GM18951 (cell line): Measurements from ENCODE around the gene FCRL2.

Source experiments
- POLR2A ChIP-seq: IDR thresholded peaks from 4 replicates; pipeline ENCODE4 v1.6.1; 2011; ENCODE audit warnings: mild to moderate bottlenecking; ENCODE audit not compliant: insufficient read length, insufficient read depth; ENCODE audit errors: extremely low read depth
- in situ Hi-C: fragments of 300-500 bp; cut with MboI; formaldehyde crosslinking; loops from one replicate; pipeline ENCODE4 v1.12.0; 2022; ENCODE audit warnings: low sequenced_read_pairs, mixed read lengths, inconsistent platforms; ENCODE audit not compliant: unreplicated experiment

Gene FCRL2

DNA sequence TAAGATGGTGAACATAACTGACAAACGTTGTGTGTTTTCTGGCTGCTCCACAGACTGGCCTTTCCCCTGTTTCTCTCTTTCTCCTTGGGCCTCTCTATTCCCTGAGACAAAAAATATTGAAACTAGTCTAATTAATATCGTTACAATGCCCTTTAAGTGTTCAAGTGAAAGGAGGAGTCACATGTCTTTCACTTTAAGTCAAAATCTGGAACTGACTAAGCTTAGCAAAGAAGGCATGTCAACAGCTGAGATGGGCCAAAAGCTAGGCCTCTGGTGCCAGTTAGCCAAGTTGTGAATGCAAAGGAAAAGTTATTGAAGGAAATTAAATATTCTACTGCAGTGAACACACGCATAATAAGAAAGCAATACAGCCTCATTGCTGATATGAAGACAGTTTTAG is 44.2 kb downstream of the FCRL2 start:
- in situ Hi-C loops = no loop called here
- no peak for TF ChIP-seq POLR2A

DNA sequence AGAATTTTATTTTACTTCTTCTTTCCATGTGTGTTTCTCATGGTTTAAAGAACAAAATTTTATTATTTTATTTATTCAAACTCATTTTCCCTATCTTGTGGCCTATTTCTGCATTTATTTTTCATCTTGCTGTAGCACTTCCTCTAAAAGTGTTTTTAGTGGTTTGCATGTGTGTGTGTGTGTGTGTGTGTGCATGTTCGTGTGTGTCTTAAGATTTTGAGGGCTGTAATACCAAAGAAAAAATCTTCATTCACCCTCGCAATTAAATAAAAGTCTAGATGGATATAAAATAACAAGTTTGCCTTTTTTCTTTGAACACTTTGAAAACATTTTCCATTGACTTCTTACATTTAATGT is 51.7 kb downstream of the FCRL2 start:
- in situ Hi-C loops = no loop called here

GRCh38 chr1:157724537-157725220 is 52.3 kb downstream of the FCRL2 start:
- no peak for TF ChIP-seq POLR2A
- in situ Hi-C loops = no loop called here

More for the DNA sequence above, 51.7 kb downstream of the FCRL2 start:
- no peak for TF ChIP-seq POLR2A

GRCh38 chr1:157723157-157723556 is 53.8 kb downstream of the FCRL2 start:
- no peak for TF ChIP-seq POLR2A
- in situ Hi-C loops = no loop called here

DNA sequence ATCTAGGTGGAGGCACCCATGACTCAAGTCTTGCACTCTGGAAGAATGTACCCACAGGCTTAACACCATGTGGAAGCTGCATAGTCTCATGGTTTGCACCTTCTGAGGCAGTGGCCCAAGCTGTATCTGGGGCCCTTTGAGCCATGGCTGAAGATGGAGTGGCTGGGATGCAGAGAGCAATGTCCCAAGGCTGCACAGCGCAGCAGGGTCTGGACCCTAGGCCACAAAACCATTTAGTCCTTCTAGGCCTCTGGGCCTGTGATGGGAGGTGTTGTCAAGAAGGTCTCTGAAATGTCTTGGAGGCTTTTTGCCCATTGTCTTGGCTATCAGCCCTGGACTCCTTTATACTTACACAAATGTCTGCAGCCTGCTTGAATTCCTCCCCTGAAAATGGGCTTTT is 54.9 kb downstream of the FCRL2 start:
- in situ Hi-C loops = no loop called here
- TF ChIP-seq POLR2A = no peak

GRCh38 chr1:157715736-157716135 is 61.2 kb downstream of the FCRL2 start:
- TF ChIP-seq POLR2A = no peak
- in situ Hi-C loops = no loop called here

DNA sequence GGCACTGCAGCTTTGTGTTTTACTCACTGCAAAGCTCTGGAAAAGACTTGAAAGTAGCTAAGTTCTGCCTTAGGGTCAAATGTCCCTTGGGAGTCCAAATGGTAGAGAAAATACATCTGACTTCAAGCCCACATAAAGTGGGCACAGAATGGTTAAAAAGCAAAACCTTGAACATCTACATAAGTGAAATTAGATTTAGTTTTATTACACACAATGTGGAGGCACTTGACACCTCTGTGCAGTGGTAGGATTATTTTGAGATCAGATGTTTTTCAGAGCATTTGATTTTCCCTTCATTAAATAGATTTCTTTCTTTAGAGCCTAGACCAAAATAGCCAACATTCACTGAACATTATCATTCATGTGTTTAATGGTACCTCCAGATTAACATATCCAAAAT is 65.1 kb downstream of the FCRL2 start:
- no peak for TF ChIP-seq POLR2A
- in situ Hi-C loops = no loop called here

DNA sequence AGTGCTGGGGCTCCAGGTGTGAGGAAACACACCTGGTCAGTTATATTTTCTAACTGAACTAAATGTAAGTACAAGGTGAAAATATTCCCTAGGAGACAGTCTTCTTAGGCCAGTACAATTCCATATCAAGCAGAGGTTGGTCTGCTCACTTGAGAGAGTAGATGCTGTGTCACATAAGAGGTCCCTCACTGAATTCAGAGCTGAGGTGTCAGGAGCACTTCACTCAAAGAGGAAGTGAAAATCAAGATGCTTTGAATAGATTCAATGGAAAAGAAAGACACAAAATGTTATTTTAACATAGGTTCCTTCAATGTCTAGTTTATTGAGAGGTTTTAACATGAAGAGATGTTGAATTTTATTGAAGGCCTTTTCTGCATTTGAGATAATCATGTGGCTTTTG is 72.1 kb downstream of the FCRL2 start:
- no peak for TF ChIP-seq POLR2A
- in situ Hi-C loops = no loop called here

- in situ Hi-C loops = no loop called here
- TF ChIP-seq POLR2A = no peak
Measured at GRCh38 chr1:157703981-157704380, 73.0 kb downstream of the FCRL2 start.

DNA sequence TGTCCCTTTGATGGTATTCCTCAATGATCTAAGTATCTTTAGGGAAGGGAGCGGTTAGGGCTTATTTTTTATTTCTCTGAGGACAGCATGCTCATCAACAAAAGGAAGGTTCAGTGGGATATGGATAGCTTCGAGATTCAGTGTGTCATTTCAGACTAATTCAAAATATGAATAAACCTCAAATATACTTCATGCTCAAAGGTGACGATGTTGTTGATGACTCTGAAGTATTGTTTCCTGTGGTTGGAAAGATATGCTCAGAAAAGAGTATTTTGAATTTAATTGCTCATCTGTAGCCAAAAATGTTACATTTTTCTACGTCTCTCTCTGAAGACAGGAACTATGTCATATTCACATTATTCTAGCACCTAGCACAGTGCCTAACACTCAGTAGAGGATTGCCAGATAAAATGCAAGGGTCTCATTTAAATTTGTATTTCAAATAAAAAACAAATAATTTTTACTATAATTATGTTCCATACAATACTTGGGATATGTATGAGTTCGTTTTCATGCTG is 74.6 kb downstream of the FCRL2 start:
- no peak for TF ChIP-seq POLR2A
- in situ Hi-C loops = no loop called here

DNA sequence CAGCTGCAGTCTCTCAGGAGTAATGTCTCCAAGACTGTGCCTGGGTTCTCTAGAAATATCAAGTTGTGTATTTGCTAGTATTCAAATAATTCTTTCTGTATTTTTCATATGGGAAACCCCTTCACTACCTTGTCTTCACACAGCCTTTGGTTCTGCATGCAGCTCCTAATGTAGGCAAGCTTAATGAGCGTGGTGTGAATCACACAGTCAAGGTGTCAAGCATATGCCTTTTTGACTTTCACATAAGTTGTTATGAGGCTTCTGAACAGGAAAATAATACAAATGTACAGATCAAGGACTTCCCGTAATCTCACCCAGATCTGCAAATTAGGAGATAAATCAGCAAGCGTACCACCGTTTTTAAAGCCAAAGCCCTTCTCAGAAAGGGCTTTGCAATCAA is 76.2 kb downstream of the FCRL2 start, which contains the start of gene FCRL3:
Gene FCRL3, minus strand, starts transcription at position 38 of the 400 bp plus-strand sequence. CDS start 280 bp downstream, outside the sequence.
- in situ Hi-C loops = no loop called here
- TF ChIP-seq POLR2A = no peak

GRCh38 chr1:157700305-157700704 is 76.6 kb downstream of the FCRL2 start:
- in situ Hi-C loops = no loop called here
- TF ChIP-seq POLR2A = no peak

DNA sequence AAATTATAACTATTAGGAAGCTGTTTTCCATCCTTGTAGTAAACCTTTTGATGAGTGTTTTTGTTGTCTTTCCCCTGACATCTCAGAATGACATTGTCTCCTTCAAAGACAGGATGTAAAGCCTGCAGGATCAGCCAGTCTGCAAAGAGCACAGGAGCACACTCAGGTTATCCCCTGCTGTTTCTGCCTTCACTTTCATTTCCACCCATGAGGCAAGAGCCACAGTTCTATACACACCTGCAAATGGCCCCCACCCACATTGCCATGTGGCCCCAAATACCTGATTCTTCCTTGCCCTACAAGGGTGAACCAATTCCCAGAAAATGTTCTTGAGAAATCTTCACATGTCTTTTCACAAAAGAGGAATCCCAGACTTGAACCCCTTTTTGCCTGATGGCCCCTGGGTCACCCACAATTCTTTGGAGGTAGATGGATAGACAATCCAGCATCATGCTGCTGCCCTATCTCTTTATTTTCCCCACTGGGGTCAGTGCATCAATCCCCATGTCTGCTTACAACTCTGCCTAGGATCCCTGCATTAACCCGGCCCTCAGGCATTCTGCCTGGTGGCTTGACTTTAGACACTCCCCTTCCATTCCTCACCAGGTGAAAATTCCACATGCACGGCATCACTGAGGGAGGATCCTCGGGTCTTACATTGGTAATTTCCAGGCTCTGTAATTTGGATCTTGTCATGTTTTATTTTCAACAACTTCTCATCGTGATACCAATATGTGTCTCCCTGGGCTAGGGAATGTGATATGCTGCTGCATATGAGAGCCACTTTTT is 79.0 kb downstream of the FCRL2 start:
- in situ Hi-C loops = no loop called here
- TF ChIP-seq POLR2A = no peak
